Osteocyte (in vitro differentiated cells): Measurements from ENCODE around the gene AADAC. TPM values are rescaled to one million over a fixed set of nuclear protein-coding genes. Genes with fewer than 3 reads are reported as not detected.
"Not testable (repeated sequence)": the region's sequence is repeated elsewhere in the genome, so short reads cannot be mapped to it uniquely, and the experiment has no call there.

Experiments
- DNase-seq: peaks from one replicate; pipeline ENCODE4 v3.0.0; 2021; ENCODE audit warnings: mixed read lengths; ENCODE audit not compliant: unreplicated experiment; ENCODE audit errors: extremely low spot score
- H3K27ac Mint-ChIP-seq: one replicate; pipeline ENCODE4 v1.8.0; 2021; ENCODE audit warnings: mild to moderate bottlenecking, mixed read lengths; ENCODE audit not compliant: unreplicated experiment
- H3K27me3 Mint-ChIP-seq: one replicate; pipeline ENCODE4 v1.8.0; 2021; ENCODE audit warnings: mixed read lengths; ENCODE audit not compliant: unreplicated experiment
- H3K36me3 Mint-ChIP-seq: one replicate; pipeline ENCODE4 v1.8.0; 2021; ENCODE audit warnings: mixed read lengths; ENCODE audit not compliant: unreplicated experiment
- H3K4me1 Mint-ChIP-seq: one replicate; pipeline ENCODE4 v1.8.0; 2021; ENCODE audit warnings: mixed read lengths; ENCODE audit not compliant: unreplicated experiment
- H3K4me3 Mint-ChIP-seq: one replicate; pipeline ENCODE4 v1.8.0; 2021; ENCODE audit warnings: mild to moderate bottlenecking, moderate library complexity, mixed read lengths; ENCODE audit not compliant: unreplicated experiment
- H3K9me3 Mint-ChIP-seq: one replicate; pipeline ENCODE4 v1.8.0; 2021; ENCODE audit warnings: mixed read lengths; ENCODE audit not compliant: unreplicated experiment
- total RNA-seq: library from RNA; stranded (reverse); gene quantifications from 2 replicates; pipeline ENCODE4 v1.2.1, GENCODE V29; 2021
- TF ChIP-seq, protein P1 (sequence below): fragments of 200-600 bp; sonication (generic); IDR thresholded peaks from 2 replicates; pipeline ENCODE4 v1.5.0; 2021; ENCODE audit warnings: antibody characterized with exemption, mild to moderate bottlenecking, moderate library complexity

The AADAC gene
- total RNA-seq, 1 donor from 2014 or later: not detected

DNA sequence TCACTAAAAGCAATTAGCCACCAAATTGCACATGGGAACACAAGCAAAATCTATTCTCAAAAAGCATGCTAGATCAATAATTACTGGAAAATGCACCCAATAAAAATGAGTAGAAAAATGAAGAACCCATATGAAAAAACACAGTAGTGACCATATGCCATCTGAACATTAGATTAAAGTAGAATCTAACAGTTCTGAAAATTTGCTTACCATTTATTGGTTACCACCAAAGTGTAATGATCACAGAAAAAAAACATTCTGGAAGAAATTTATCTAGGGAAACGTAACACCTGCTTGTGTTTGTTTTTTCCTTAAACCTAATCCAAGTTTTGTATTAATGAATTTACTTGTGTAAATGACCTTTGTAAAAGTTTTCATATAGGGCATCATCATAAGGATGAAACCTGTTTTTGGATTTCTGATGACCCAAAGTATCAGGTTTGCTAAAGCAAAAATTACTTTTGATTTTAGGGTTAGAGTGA, 37.6 kb upstream of the AADAC start:
- DNase-seq: no peak
- no peak overlapping the region for H3K4me3 Mint-ChIP-seq
- no peaks in the 10 kb centered on the region for H3K27me3 Mint-ChIP-seq
- TF ChIP-seq, protein P1, sequence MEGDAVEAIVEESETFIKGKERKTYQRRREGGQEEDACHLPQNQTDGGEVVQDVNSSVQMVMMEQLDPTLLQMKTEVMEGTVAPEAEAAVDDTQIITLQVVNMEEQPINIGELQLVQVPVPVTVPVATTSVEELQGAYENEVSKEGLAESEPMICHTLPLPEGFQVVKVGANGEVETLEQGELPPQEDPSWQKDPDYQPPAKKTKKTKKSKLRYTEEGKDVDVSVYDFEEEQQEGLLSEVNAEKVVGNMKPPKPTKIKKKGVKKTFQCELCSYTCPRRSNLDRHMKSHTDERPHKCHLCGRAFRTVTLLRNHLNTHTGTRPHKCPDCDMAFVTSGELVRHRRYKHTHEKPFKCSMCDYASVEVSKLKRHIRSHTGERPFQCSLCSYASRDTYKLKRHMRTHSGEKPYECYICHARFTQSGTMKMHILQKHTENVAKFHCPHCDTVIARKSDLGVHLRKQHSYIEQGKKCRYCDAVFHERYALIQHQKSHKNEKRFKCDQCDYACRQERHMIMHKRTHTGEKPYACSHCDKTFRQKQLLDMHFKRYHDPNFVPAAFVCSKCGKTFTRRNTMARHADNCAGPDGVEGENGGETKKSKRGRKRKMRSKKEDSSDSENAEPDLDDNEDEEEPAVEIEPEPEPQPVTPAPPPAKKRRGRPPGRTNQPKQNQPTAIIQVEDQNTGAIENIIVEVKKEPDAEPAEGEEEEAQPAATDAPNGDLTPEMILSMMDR: no peak
- H3K9me3 Mint-ChIP-seq: no peaks in the 10 kb centered on the region
- H3K36me3 Mint-ChIP-seq: no peaks in the 10 kb centered on the region
- no peak overlapping the region for H3K27ac Mint-ChIP-seq
- peaks cover 9% of the 10 kb centered on the region for H3K4me1 Mint-ChIP-seq

DNA sequence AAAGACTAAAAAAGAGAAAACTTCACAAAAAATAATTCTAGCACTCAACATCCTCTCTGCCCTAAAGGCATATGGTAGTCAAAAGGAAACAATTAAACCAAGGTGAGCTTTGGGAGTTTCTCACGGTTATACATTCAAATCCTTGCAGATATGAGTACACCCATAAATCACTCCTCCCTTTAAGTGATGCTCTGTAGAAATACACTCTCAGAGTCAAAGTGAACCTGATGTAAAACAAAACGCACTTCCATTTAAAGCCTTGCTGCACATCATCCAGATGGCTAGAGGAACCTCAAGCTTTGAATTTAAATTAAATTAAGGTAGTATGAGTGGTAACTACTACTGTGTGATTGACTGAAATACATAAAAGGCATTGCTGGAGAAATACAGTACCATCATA, 36.0 kb upstream of the AADAC start:
- Mint-ChIP-seq H3K36me3 (no peaks in the 10 kb centered on the region), H3K4me1 (peaks cover 4% of the 10 kb centered on the region), H3K27me3 (no peaks in the 10 kb centered on the region), H3K27ac (no peak overlapping the region), H3K4me3 (no peak overlapping the region), H3K9me3 (no peaks in the 10 kb centered on the region)
- no peak for DNase-seq
- TF ChIP-seq, protein P1: no peak

DNA sequence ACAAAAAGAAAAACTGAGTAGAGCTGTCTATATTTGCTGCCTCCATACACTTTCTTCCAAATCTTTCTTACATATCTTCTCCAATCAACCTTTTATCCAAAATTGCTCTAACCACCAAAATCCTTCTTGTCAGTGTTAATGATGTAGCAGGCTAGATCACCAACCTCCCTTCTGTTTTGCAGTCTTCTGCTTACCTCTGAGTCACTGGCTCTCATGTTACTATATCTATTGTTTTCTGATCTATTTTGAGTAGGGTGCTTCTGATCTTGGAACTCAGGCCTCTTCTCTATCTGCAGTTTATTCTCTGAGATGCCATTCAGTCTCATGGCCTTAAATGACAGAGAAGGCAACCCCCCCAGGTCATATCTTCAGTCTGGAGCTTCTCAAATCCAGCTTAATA, 26.3 kb upstream of the AADAC start:
- no peaks in the 10 kb centered on the region for H3K27me3 Mint-ChIP-seq
- no peak for DNase-seq
- H3K36me3 Mint-ChIP-seq: no peaks in the 10 kb centered on the region
- peaks cover 8% of the 10 kb centered on the region for H3K4me1 Mint-ChIP-seq
- no peak overlapping the region for H3K27ac Mint-ChIP-seq
- H3K4me3 Mint-ChIP-seq: no peak overlapping the region
- no peaks in the 10 kb centered on the region for H3K9me3 Mint-ChIP-seq
- TF ChIP-seq, protein P1: no peak

DNA sequence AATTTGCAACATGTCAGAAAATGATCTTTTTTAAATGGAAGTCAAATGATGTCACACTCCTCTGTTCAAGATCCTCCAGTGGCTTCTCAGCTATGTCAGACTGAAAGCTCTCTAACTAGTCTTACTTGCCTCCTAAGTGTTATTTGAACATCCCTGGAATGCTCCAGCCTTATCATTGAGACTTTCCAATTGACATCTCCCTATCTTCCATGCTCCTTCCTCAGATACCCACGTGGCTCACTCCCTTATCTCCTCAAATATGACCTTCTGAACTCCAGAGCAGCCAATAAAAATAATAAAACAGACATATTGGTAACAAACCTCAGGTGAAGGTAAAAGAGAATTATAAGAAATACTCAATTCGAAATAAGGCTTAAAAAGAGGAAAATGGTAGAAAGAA, 25.5 kb upstream of the AADAC start:
- H3K27me3 Mint-ChIP-seq: no peaks in the 10 kb centered on the region
- DNase-seq: no peak
- TF ChIP-seq, protein P1: no peak
- peaks cover 8% of the 10 kb centered on the region for H3K4me1 Mint-ChIP-seq
- no peak overlapping the region for H3K4me3 Mint-ChIP-seq
- H3K9me3 Mint-ChIP-seq: no peaks in the 10 kb centered on the region
- no peak overlapping the region for H3K27ac Mint-ChIP-seq
- H3K36me3 Mint-ChIP-seq: no peaks in the 10 kb centered on the region

DNA sequence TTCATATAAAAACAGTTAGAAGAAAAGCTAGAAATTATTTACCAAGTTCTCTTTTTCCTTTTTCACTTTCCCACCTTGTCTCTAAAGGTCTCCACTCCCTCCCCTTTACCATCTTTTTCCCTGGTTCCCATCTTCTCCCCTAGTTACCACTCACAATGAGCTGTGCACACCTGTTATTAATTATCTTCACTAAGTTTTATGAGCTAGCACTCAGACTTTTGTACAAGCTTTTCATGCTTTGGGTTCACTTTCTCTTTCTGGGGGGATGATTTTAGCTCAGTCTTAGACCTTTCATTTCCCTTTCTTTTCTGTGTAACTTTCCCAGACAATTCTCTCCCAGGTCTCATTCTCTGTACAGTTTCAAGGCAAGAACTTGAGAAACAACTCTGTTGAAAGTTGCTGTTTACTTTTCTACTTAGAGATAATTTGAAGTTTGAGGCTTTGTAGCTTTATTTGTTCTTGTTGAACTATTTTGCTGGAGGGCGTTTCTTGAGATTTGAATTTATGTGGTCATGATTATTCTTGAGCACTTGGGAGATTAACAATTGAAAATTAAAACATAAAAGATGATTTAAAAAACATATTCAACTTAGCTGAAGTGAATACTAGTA, 24.0 kb upstream of the AADAC start:
- H3K27me3 Mint-ChIP-seq: no peaks in the 10 kb centered on the region
- H3K27ac Mint-ChIP-seq: peak overlapping the region; percentile 42
- H3K4me3 Mint-ChIP-seq: no peak overlapping the region
- H3K36me3 Mint-ChIP-seq: no peaks in the 10 kb centered on the region
- no peak for DNase-seq
- no peaks in the 10 kb centered on the region for H3K9me3 Mint-ChIP-seq
- H3K4me1 Mint-ChIP-seq: peaks cover 8% of the 10 kb centered on the region
- TF ChIP-seq, protein P1: no peak

DNA sequence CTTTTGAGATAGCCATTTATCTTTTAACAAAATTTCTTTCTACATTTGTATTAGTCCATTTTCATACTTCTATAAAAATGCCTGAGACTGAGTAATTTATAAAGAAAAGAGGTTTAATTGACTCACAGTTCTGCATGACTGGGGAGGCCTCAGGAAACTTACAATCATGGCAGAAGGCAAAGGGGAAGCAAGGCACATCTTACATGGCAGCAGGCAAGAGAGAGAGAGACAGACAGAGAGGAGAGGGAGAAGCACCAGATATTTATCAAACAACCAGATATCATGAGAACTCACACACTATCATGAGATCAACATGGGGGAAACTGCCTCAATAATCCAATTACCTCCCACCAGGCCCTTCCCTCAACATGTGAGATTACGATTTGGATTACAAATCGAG, 23.2 kb upstream of the AADAC start:
- not testable (repeated sequence) for H3K9me3 Mint-ChIP-seq, H3K36me3 Mint-ChIP-seq, DNase-seq, H3K4me3 Mint-ChIP-seq, H3K27me3 Mint-ChIP-seq, H3K27ac Mint-ChIP-seq, H3K4me1 Mint-ChIP-seq
